Measurements from ENCODE around the gene PCF11.

DNA sequence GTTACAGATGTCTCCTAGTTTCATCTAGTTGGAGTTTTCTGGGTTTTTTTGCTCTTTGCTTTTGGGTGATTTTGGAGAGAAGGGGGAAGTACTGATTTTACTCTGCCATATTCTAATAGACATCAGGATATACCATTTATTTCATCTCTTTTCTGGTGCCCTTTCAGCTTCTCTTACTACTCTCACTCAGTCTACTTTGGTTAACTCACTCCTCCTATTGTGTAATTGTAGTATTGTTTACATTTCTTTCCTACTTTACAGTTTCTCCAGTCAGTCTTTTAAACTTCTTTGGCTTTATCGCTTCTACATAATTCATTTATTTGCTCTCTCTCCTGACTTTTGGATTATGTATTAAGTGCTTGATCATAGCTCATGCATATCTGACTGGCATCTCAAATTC, 43.1 kb downstream of the PCF11 start:
- no peak for TF ChIP-seq CTCF (IDR thresholded peaks at IDR 0.05; ENCODE audit: poor library complexity)
- no peak for TF ChIP-seq EZH2 (IDR thresholded peaks at IDR 0.05; ENCODE audit: borderline replicate concordance)

Data from hepatocyte (in vitro differentiated cells).